ENCODE measurements around the gene FAM43A.

FAM43A gene

DNA sequence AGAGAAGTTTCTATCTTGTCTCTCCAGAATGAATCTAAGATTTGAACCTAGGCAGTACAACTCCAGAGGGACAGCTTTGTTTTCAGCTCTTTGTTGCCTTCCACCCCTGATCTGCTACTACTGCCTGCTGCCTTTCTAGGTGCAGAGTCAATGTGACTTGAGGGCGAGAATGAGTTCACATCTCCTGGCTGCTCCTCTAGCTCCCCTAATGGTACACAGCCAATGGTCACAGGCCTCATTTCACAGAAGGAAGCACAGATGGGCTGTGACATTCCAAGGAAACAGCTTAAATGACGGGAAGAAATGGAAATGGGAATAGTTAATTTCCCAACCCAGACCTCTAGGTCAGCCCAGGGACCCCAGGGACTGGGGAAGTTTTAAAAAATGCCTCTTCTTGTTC, 32.4 kb downstream of the FAM43A start:
- ChIA-PET CTCF (interaction anchor here (0.6 kb wide), 1 partner anchor 22 kb away, joined by 3 read pairs; no protein-coding TSS in a partner anchor), POLR2A (ENCODE audit: low non-redundant PET) (no interaction called here)
- no peak for TF ChIP-seq CTCF (conservative IDR thresholded peaks at IDR 0.05; ENCODE audit: low read depth)

GRCh38 chr3:194720048-194720447, 34.4 kb downstream of the FAM43A start:
- DNase-seq (ENCODE audit: low spot score): no peak
- TF ChIP-seq CTCF (conservative IDR thresholded peaks at IDR 0.05; ENCODE audit: low read depth): no peak
- POLR2A ChIA-PET (ENCODE audit: low non-redundant PET): no interaction called here
- H3K27ac ChIP-seq: no peak overlapping the region
- CTCF ChIA-PET: interaction anchor here (0.5 to 1.2 kb wide), 2 partner anchors 32 to 567 kb away, joined by 3 to 4 read pairs; no protein-coding TSS in a partner anchor

More for the DNA sequence above, 32.4 kb downstream of the FAM43A start:
- H3K27ac ChIP-seq: no peak overlapping the region
- no peak for DNase-seq (ENCODE audit: low spot score)

GRCh38 chr3:194723846-194724618, 38.3 kb downstream of the FAM43A start:
- TF ChIP-seq CTCF (conservative IDR thresholded peaks at IDR 0.05; ENCODE audit: low read depth): no peak
- ChIA-PET POLR2A (ENCODE audit: low non-redundant PET) (no interaction called here), CTCF (no interaction called here)
- no peak overlapping the region for H3K27ac ChIP-seq
- DNase-seq (ENCODE audit: low spot score): no peak

DNA sequence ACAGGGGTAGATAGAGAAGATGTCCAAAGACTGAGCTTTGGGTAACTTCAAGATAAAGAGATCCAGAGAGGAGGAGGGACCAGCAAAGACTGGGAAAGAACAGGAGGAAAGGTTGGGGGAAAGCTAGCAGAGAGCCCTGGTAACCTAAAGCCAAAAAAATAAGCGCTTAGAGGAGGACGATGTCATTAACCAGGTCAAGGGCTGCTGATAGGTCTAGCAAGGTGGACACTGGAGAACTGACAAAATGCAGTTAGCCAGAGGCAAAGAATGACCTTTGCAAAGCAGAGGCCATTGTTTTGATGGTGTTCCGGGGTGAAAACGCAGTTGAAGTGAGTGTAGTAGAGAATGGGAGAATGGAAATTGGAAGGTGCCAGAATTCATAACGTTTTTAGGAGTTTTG, 39.7 kb downstream of the FAM43A start:
- no peak for DNase-seq (ENCODE audit: low spot score)
- ChIA-PET POLR2A (ENCODE audit: low non-redundant PET) (no interaction called here), CTCF (interaction anchor here (0.6 kb wide), 1 partner anchor 19 kb away, joined by 3 read pairs; no protein-coding TSS in a partner anchor)
- TF ChIP-seq CTCF (conservative IDR thresholded peaks at IDR 0.05; ENCODE audit: low read depth): no peak
- no peak overlapping the region for H3K27ac ChIP-seq

DNA sequence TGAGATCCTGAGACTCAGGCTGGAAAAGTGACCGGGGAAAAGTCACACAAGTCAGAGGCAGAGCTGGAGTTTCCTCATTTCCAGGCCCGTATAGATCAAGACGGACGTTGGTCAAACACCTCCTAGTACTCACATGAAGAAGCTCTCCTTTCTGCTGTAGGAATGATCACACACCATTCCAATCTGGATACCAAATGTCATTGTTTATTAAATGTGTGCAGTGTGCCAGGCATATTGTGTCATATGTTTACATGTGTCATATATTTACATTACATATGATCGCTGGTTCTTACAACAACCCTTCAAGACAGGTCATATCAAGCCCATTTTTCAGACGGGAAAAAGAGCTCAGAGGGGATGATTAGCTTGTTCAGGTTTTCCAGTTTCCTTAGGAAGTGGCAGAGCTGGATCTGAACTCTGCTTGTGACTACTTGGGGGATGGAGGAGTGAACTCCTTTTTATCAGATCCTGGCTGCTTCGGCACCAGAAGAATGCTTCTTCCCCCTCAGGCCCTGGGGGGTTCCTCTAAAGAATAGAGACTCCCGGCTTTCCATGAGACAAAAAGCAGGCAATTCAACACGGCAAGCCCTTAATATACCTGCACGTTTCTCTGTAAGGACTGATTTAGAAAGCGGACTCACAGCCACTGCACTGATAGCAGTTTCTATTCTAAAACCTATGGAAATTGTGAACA, 41.9 kb downstream of the FAM43A start:
- CTCF ChIA-PET: interaction anchor here (0.6 to 0.9 kb wide), 2 partner anchors 156 to 244 kb away, joined by 3 read pairs; no protein-coding TSS in a partner anchor
- no peak for DNase-seq (ENCODE audit: low spot score)
- TF ChIP-seq CTCF (conservative IDR thresholded peaks at IDR 0.05; ENCODE audit: low read depth): no peak
- H3K27ac ChIP-seq: no peak overlapping the region
- POLR2A ChIA-PET (ENCODE audit: low non-redundant PET): no interaction called here

- ChIA-PET CTCF (no interaction called here), POLR2A (ENCODE audit: low non-redundant PET) (no interaction called here)
- H3K27ac ChIP-seq: no peak overlapping the region
- TF ChIP-seq CTCF (conservative IDR thresholded peaks at IDR 0.05; ENCODE audit: low read depth): no peak
- no peak for DNase-seq (ENCODE audit: low spot score)
Measured at GRCh38 chr3:194728986-194729385, 43.3 kb downstream of the FAM43A start.
